ENCODE measurements around the gene FAM107B. TPM values are rescaled to one million over a fixed set of nuclear protein-coding genes. Genes with fewer than 3 reads are reported as not detected.

The FAM107B gene
- total RNA-seq, 4 donors from 2014 or later = 19.5 to 35.2 (median 25.6) TPM

DNA sequence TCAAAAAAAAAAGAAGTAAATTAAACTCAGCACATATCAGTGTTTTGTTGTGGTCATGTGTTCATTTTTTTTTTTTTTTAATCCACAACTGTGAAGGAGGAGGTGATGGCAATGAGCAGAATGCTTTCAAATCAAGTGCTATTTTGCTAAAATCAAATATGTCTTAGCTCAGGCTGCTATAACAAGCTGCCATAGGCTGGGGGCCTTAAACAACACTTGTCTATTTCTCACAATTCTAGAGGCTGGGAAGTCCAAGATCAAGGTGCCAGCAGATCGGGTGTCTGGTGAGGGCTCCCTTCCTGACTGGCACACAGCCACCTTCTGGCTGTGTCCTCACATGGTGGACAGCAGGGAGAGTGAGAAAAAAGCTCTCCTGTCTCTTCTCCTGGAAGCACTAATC, 203.9 kb downstream of the FAM107B start:
- 55% methylated on average over 1 of the region's 1 CpG for WGBS
- TF ChIP-seq, protein P1, sequence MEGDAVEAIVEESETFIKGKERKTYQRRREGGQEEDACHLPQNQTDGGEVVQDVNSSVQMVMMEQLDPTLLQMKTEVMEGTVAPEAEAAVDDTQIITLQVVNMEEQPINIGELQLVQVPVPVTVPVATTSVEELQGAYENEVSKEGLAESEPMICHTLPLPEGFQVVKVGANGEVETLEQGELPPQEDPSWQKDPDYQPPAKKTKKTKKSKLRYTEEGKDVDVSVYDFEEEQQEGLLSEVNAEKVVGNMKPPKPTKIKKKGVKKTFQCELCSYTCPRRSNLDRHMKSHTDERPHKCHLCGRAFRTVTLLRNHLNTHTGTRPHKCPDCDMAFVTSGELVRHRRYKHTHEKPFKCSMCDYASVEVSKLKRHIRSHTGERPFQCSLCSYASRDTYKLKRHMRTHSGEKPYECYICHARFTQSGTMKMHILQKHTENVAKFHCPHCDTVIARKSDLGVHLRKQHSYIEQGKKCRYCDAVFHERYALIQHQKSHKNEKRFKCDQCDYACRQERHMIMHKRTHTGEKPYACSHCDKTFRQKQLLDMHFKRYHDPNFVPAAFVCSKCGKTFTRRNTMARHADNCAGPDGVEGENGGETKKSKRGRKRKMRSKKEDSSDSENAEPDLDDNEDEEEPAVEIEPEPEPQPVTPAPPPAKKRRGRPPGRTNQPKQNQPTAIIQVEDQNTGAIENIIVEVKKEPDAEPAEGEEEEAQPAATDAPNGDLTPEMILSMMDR (IDR thresholded peaks at IDR 0.05) = no peak
- TF ChIP-seq EP300 (IDR thresholded peaks at IDR 0.05) = no peak
- no peak for TF ChIP-seq POLR2A (IDR thresholded peaks at IDR 0.05)
- no peak for TF ChIP-seq POLR2AphosphoS5 (IDR thresholded peaks at IDR 0.05)
- Histone ChIP-seq H3K27me3 (no peaks in the 10 kb centered on the region), H3K9me3 (no peaks in the 10 kb centered on the region), H3K4me1 (peaks cover 28% of the 10 kb centered on the region), H3K27ac (peak overlapping the region; percentile 76), H3K36me3 (no peaks in the 10 kb centered on the region), H3K4me3 (no peak overlapping the region)
- no peak for DNase-seq (ENCODE audit: low spot score in 2 of 2)

DNA sequence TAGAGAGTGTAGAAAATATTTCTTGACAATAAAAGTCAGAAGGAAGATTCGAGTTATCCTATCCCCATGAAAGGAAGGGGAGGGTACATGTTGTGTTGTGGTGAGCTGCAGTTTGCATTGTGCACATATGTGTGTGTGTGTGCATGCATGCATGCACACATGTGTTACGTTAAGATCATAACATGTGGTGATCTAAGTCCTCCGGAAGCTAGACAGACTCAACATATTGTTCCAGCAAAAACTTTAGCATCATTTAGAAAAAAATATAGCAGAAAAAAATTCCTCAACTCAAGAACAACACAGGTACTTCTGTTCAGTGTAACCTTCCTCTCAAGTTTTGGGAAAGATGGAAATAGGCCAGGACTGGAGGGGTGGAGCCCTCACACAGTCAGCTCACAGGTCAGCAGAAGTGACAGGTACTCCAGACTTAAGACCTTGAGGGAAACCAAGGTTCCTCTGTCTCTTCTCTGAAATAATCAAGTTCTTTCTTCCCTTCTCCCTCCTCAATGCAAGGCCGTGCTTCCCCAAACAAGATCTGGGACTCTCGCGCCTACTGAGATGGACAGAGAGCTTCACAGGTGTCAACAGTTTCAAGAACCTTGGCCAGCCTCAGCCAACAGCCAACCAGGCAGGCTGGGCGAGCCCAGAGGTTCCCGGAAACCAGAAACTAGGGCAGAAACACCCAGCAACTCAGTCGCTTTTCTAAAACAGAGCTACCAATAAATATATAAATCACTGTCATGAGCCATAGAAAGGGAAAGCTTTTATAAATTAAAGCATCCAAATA, 205.2 kb downstream of the FAM107B start:
- H3K27me3 ChIP-seq = no peaks in the 10 kb centered on the region
- H3K4me1 ChIP-seq = peaks cover 40% of the 10 kb centered on the region
- no peaks in the 10 kb centered on the region for H3K36me3 ChIP-seq
- no peak for DNase-seq (ENCODE audit: low spot score in 2 of 2)
- peak overlapping the region; percentile 76 for H3K27ac ChIP-seq
- no peak overlapping the region for H3K4me3 ChIP-seq
- TF ChIP-seq EP300 (IDR thresholded peaks at IDR 0.05) (no peak), POLR2AphosphoS5 (IDR thresholded peaks at IDR 0.05) (no peak)
- TF ChIP-seq, protein P1 (IDR thresholded peaks at IDR 0.05) = no peak
- WGBS = 53% methylated on average over 9 of the region's 9 CpGs
- no peaks in the 10 kb centered on the region for H3K9me3 ChIP-seq

DNA sequence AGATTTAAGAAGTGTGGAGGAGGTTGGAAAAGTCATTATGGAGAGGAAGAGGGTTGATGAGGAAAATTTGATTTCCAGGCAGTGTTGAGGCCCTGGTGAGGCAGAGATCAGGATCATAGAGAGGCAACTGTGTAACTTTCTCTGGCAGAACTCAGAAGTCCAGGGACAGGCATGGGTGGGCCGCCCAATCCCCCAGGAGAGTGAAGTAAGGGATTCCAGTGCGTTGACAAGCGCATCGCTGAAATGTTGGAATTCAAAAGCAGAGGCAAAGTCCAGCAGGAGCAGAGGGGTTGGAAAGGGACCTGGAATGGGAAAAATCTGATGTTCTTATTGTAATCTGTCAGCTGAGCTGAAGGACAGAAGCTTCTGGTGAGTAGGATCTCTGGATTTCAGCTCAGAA, 207.3 kb downstream of the FAM107B start:
- no peak overlapping the region for H3K27ac ChIP-seq
- H3K4me3 ChIP-seq = no peak overlapping the region
- H3K4me1 ChIP-seq = peaks cover 42% of the 10 kb centered on the region
- H3K9me3 ChIP-seq = no peaks in the 10 kb centered on the region
- H3K27me3 ChIP-seq = no peaks in the 10 kb centered on the region
- WGBS = 95% methylated on average over 4 of the region's 4 CpGs
- TF ChIP-seq EP300 (IDR thresholded peaks at IDR 0.05) (no peak), POLR2AphosphoS5 (IDR thresholded peaks at IDR 0.05) (no peak), POLR2A (IDR thresholded peaks at IDR 0.05) (no peak)
- TF ChIP-seq, protein P1 (IDR thresholded peaks at IDR 0.05) = no peak
- H3K36me3 ChIP-seq = no peaks in the 10 kb centered on the region
- DNase-seq (ENCODE audit: low spot score in 2 of 2) = no peak

DNA sequence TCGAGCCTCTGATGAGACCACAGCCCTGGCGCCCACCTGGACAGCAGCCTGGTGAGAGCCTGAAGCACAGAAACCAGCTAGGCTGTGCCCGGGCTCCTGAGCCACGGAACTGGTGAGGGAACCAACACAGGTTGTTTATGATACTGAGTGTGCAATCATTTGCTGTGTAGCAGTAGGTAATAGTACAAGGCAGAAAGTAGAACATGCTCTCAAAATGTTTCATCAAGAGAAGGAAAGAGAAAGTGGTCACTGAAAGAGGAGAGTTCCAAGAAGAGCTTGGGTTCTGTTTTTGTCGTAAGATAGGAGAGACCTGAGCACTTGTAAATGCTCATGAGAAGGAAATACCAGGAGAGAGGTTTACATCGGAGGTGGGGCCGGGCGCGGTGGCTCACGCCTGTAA, 208.2 kb downstream of the FAM107B start:
- H3K27ac ChIP-seq = no peak overlapping the region
- WGBS = 96% methylated on average over 10 of the region's 10 CpGs
- TF ChIP-seq, protein P1 (IDR thresholded peaks at IDR 0.05) = no peak
- TF ChIP-seq EP300 (IDR thresholded peaks at IDR 0.05) = no peak
- no peak for TF ChIP-seq POLR2A (IDR thresholded peaks at IDR 0.05)
- TF ChIP-seq POLR2AphosphoS5 (IDR thresholded peaks at IDR 0.05) = no peak
- DNase-seq (ENCODE audit: low spot score in 2 of 2) = no peak
- peaks cover 48% of the 10 kb centered on the region for H3K4me1 ChIP-seq
- H3K9me3 ChIP-seq = no peaks in the 10 kb centered on the region
- H3K4me3 ChIP-seq = no peak overlapping the region
- no peaks in the 10 kb centered on the region for H3K27me3 ChIP-seq
- no peaks in the 10 kb centered on the region for H3K36me3 ChIP-seq

DNA sequence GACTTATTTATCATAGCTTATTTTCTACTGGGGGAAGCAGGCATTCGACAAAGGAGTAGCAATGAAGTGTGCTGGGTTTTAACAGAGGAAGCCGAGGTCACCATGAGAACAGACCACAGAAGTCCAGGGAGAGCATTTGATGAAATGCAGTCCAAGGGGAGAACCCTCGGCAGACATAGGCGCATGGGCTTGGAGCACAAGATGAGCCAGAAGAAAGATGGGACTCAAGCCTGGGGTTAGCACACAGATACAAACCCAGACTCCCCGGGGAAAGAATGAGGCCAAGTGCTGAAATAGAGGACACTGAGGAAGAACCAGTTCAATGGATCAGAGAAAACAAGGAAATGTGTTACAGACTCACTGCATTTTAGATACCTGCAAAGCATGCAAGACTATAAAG, 209.5 kb downstream of the FAM107B start:
- TF ChIP-seq POLR2AphosphoS5 (IDR thresholded peaks at IDR 0.05) (no peak), EP300 (IDR thresholded peaks at IDR 0.05) (no peak), POLR2A (IDR thresholded peaks at IDR 0.05) (no peak)
- TF ChIP-seq, protein P1 (IDR thresholded peaks at IDR 0.05) = no peak
- no peak for DNase-seq (ENCODE audit: low spot score in 2 of 2)
- WGBS = 79% methylated on average over 5 of the region's 5 CpGs

More for the DNA sequence above, 209.5 kb downstream of the FAM107B start:
- Histone ChIP-seq H3K36me3 (no peaks in the 10 kb centered on the region), H3K27me3 (no peaks in the 10 kb centered on the region), H3K4me1 (peaks cover 38% of the 10 kb centered on the region), H3K9me3 (no peaks in the 10 kb centered on the region), H3K27ac (no peak overlapping the region), H3K4me3 (no peak overlapping the region)

Measured in suprapubic skin (tissue), 4 donors.